Smooth muscle cell (in vitro differentiated cells): ENCODE data around the gene YPEL3. TPM values are rescaled to one million over a fixed set of nuclear protein-coding genes. Genes with fewer than 3 reads are reported as not detected.

Source experiments
- DNase-seq: peaks from one replicate; lab custom pipeline; 2025; ENCODE audit not compliant: unreplicated experiment; lab: John Stamatoyannopoulos, UW
- H2AFZ ChIP-seq: fragments of 200-600 bp; sonication (generic); 2 replicates; pipeline ENCODE4 v1.6.0; 2016; ENCODE audit warnings: antibody characterized with exemption, low read depth, mild to moderate bottlenecking
- H3F3A ChIP-seq: fragments of 200-600 bp; sonication (generic); 2 replicates; pipeline ENCODE4 v1.6.0; 2017; ENCODE audit warnings: antibody characterized with exemption, low read depth
- H3K27ac ChIP-seq: fragments of 200-600 bp; sonication (generic); 2 replicates; pipeline ENCODE4 v1.5.1; 2016; ENCODE audit warnings: low read depth, mild to moderate bottlenecking
- H3K27me3 ChIP-seq: fragments of 200-600 bp; sonication (generic); 2 replicates; pipeline ENCODE4 v1.6.1; 2016; ENCODE audit warnings: low read depth, mild to moderate bottlenecking
- H3K36me3 ChIP-seq: fragments of 200-600 bp; sonication (generic); 2 replicates; pipeline ENCODE4 v1.5.1; 2016; ENCODE audit warnings: low read depth
- H3K4me1 ChIP-seq: fragments of 200-600 bp; sonication (generic); 2 replicates; pipeline ENCODE4 v1.5.1; 2016; ENCODE audit warnings: low read depth
- H3K4me2 ChIP-seq: fragments of 200-600 bp; sonication (generic); 2 replicates; pipeline ENCODE4 v1.6.0; 2016; ENCODE audit warnings: mild to moderate bottlenecking
- H3K4me3 ChIP-seq: fragments of 200-600 bp; sonication (generic); 2 replicates; pipeline ENCODE4 v1.5.1; 2016; ENCODE audit warnings: mild to moderate bottlenecking
- H3K79me2 ChIP-seq: fragments of 200-600 bp; sonication (generic); 2 replicates; pipeline ENCODE4 v1.6.0; 2016; ENCODE audit warnings: low read depth, mild to moderate bottlenecking
- H3K9ac ChIP-seq: fragments of 200-600 bp; sonication (generic); 2 replicates; pipeline ENCODE4 v1.6.0; 2016; ENCODE audit warnings: low read depth
- H3K9me3 ChIP-seq: fragments of 200-600 bp; sonication (generic); replicated peaks from 2 replicates; pipeline ENCODE4 v1.5.1; 2016; ENCODE audit warnings: low read depth
- H4K20me1 ChIP-seq: fragments of 200-600 bp; sonication (generic); 2 replicates; pipeline ENCODE4 v1.6.0; 2016; ENCODE audit warnings: low read depth
- WGBS: methylation state at CpG from one replicate; pipeline ENCODE4 v1.1.7; 2016; ENCODE audit warnings: low lambda C conversion rate; 5-methylcytosine and 5-hydroxymethylcytosine counted together
- polyA plus RNA-seq: library from polyadenylated mRNA; unstranded; fragments of >200 nt; fragmentation: Nextera tagmentation; extraction: Ambion mirVana; gene quantifications from 2 replicates; pipeline ENCODE4 v1.2.1, GENCODE V29; 2016
- total RNA-seq: library from RNA; depleted of rRNA; stranded (reverse); fragments of >200 nt; gene quantifications from 2 replicates; pipeline ENCODE4 v1.2.3, GENCODE V29; 2014
- TF ChIP-seq, protein P1 (sequence below): fragments of 200-600 bp; sonication (generic); IDR thresholded peaks from 2 replicates; pipeline ENCODE4 v1.5.1; 2017; ENCODE audit warnings: borderline replicate concordance, mild to moderate bottlenecking, antibody characterized with exemption; ENCODE audit not compliant: insufficient read depth, poor library complexity, severe bottlenecking

YPEL3 gene
- total and polyA plus RNA-seq, 2 experiments from 2014 or later: 37.5 to 65.9 TPM

DNA sequence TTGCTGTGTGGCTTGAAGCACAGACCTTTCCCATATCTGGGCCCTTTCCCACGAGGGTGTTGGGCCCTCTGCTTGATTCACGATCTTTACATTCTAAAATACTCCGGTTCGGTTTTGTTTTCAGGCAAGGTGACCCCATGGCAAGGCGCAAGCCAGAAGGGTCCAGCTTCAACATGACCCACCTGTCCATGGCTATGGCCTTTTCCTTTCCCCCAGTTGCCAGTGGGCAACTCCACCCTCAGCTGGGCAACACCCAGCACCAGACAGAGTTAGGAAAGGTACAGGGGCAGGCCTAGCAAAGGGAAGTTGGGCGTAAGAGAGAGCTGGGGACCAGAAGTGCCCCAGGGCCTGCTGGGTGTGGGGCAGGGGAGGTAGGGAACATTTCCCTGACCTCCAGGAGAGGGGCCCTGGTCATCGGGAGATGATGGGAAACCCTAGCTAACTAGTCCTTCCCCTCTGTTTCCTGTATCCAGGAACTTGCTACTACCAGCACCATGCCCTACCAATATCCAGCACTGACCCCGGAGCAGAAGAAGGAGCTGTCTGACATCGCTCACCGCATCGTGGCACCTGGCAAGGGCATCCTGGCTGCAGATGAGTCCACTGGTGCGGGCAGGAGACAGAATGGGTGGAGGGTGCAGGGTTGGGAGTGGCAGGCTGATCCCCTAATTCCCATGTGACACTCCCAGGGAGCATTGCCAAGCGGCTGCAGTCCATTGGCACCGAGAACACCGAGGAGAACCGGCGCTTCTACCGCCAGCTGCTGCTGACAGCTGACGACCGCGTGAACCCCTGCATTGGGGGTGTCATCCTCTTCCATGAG is 29.0 kb downstream of the YPEL3 start:
- Histone ChIP-seq H2AFZ (no peak overlapping the region), H3K4me3 (peak overlapping the region; percentile 92), H3K79me2 (peaks cover 64% of the 10 kb centered on the region), H3K27me3 (no peaks in the 10 kb centered on the region), H3K4me1 (peaks cover 34% of the 10 kb centered on the region), H4K20me1 (peaks cover 63% of the 10 kb centered on the region), H3K36me3 (no peaks in the 10 kb centered on the region), H3F3A (peaks cover 55% of the 10 kb centered on the region), H3K27ac (peak overlapping the region; percentile 98), H3K4me2 (peak overlapping the region; percentile 98), H3K9ac (peak overlapping the region; percentile 99), H3K9me3 (no peaks in the 10 kb centered on the region)
- TF ChIP-seq, protein P1, sequence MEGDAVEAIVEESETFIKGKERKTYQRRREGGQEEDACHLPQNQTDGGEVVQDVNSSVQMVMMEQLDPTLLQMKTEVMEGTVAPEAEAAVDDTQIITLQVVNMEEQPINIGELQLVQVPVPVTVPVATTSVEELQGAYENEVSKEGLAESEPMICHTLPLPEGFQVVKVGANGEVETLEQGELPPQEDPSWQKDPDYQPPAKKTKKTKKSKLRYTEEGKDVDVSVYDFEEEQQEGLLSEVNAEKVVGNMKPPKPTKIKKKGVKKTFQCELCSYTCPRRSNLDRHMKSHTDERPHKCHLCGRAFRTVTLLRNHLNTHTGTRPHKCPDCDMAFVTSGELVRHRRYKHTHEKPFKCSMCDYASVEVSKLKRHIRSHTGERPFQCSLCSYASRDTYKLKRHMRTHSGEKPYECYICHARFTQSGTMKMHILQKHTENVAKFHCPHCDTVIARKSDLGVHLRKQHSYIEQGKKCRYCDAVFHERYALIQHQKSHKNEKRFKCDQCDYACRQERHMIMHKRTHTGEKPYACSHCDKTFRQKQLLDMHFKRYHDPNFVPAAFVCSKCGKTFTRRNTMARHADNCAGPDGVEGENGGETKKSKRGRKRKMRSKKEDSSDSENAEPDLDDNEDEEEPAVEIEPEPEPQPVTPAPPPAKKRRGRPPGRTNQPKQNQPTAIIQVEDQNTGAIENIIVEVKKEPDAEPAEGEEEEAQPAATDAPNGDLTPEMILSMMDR: no peak
- 65% methylated on average over 20 of the region's 21 CpGs for WGBS
- DNase-seq: no peak

DNA sequence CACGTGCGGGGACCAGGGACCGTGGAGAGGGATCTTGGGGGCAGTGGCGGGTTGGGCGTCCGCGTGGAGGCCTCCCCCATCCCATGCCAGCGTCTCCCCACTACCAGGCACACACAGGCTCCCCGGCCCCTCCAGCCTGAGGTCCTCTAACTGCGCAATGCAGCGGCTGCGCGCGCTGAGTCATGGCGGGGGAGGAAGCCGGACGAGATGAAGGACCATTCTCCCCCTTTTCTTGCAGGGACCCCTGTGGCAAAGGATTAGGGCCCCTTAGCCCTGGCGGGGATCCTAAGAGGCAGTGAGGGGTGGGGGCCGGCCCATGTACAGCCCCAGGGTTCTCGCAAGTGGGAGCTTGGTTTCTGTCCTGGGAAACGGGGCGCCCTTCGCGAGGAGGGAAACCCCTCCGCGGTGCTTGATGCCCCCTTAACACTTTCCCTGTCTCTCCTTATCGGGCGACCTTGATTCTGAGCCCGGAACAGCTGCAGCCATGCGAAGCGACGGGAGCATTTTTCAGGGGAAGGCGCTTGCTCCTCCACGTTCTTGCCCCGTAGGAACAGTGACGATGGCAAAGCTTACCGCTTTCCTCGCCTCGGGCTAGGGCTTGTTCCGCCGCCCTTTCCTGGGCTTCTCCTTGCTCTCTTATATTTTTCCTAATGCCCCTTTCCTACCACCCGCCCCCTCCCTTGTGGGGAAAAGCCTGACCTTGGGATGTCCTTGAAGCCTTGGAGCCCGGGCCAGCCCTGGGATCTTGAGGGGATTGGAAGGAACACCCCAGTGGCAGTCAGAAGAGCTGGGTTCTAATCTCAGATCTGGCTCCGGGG is 29.9 kb downstream of the YPEL3 start:
- Histone ChIP-seq H3K4me2 (peak overlapping the region; percentile 98), H3K27me3 (no peaks in the 10 kb centered on the region), H3K4me3 (peak overlapping the region; percentile 92), H3F3A (peaks cover 49% of the 10 kb centered on the region), H3K4me1 (peaks cover 35% of the 10 kb centered on the region), H3K9me3 (no peaks in the 10 kb centered on the region), H3K36me3 (no peaks in the 10 kb centered on the region), H4K20me1 (peaks cover 55% of the 10 kb centered on the region), H3K79me2 (peaks cover 56% of the 10 kb centered on the region), H2AFZ (no peak overlapping the region), H3K9ac (peak overlapping the region; percentile 99), H3K27ac (peak overlapping the region; percentile 98)
- TF ChIP-seq, protein P1: no peak
- under 1% methylated on average over 40 of the region's 44 CpGs for WGBS
- DNase-seq: peak; percentile 85

DNA sequence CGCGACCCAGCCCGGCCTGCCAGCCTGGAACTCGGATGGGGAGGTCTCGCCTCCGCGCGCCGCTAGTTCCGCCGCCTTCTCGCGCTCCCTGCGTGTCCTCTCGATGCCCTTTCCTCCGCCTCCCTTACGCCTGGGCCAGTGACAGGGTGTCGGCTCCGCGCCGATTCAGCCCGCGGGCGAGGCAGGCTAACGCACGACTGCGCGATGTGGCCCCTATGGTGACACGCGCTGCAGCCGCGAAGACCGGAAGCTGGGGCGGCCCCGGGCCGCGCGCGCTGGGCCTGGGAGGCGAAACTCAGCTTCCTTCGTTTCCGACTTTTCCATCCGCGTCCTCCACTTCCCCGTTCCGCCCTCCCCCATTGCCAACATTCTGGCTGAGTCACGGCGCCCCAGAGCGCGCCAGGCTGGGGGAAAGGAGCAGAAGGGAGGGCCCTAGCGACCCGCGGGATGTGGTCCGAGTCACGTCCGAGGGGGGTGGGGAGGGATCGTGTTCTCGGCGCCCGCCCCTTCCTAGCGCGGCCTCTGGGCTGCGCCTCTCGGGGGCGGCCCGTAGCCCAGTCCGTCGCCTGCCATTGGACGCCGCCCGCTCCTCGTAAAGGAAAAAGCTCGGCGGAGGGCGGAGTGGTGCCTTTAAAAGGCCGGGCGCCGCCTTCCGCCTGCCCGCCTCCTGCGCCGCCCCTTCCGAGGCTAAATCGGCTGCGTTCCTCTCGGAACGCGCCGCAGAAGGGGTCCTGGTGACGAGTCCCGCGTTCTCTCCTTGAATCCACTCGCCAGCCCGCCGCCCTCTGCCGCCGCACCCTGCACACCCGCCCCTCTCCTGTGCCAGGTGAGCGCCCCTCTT is 30.7 kb downstream of the YPEL3 start, which contains the start of gene ALDOA:
ALDOA (plus strand) TSS at position 659 of the 841 bp plus-strand sequence. CDS start 1,138 bp downstream, outside the sequence.
- peaks cover 41% of the 10 kb centered on the region for H3F3A ChIP-seq
- H3K36me3 ChIP-seq: no peaks in the 10 kb centered on the region
- peak; percentile 93 for DNase-seq
- peak within 1 kb of the TSS; percentile 98 for H3K27ac ChIP-seq
- H4K20me1 ChIP-seq: peaks cover 47% of the 10 kb centered on the region
- H3K9me3 ChIP-seq: no peaks in the 10 kb centered on the region
- peak within 1 kb of the TSS; percentile 92 for H3K4me3 ChIP-seq
- peaks cover 39% of the 10 kb centered on the region for H3K4me1 ChIP-seq
- peaks cover 49% of the 10 kb centered on the region for H3K79me2 ChIP-seq
- H3K27me3 ChIP-seq: no peaks in the 10 kb centered on the region
- WGBS: 1% methylated on average over 87 of the region's 99 CpGs
- H2AFZ ChIP-seq: peak within 1 kb of the TSS; percentile 53
- TF ChIP-seq, protein P1: no peak
- peak within 1 kb of the TSS; percentile 98 for H3K4me2 ChIP-seq
- H3K9ac ChIP-seq: peak within 1 kb of the TSS; percentile 99
